GM19025 (cell line): ENCODE results near the gene KLHL29.

Source experiments
- ATAC-seq: cut with Tn5 transposase; IDR thresholded peaks from one replicate; pipeline ENCODE4 v1.9.1; 2021; ENCODE audit warnings: mild to moderate bottlenecking, low read depth, moderate library complexity; ENCODE audit not compliant: unreplicated experiment

The KLHL29 gene

DNA sequence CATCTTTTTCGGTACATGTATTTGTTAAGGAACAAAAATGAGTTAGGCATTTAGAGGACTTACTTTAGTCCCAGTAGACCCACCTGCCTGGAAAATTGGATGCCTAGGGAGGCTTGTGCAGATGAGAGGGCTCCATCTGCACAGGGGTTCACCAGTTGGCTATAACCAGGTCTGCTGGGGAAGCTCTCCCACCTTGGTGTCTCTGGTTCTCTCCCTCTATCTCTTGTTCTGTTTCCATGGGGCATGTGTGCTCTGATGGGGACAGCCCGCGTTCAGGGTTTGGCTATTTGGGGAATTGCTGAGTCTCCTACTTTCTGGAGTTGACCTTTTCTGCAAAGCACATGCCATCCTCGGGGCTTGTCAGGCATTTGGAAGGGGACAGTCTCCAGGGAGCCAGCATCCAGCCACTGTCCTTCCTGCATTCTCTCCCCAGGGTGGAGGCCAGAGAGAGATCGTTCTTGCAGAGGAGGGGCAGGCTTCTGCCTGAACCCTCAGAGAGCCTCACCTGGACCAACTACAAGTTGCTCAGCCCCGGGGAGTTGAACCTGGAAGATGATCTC is 157.3 kb downstream of the KLHL29 start:
- no peak for ATAC-seq

DNA sequence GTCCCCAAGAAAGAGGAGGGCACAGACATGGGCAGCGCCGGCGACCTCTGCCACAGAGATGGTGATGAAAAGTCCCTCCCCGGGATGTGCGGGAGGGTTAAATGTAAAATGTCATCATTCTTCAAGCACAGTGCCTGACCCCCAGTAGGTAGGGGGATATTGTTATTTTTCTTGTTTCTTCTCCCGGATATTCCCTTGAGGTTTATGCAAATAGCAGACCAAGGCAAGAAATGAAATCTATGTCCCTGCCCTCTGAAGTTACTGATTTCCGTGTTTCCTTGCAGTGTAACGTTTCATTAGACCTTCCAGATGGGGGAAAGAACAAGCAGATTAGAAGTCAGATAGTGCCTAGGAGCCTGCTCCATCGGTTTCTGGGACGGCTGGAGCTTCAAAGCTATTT is 158.3 kb downstream of the KLHL29 start:
- no peak for ATAC-seq

DNA sequence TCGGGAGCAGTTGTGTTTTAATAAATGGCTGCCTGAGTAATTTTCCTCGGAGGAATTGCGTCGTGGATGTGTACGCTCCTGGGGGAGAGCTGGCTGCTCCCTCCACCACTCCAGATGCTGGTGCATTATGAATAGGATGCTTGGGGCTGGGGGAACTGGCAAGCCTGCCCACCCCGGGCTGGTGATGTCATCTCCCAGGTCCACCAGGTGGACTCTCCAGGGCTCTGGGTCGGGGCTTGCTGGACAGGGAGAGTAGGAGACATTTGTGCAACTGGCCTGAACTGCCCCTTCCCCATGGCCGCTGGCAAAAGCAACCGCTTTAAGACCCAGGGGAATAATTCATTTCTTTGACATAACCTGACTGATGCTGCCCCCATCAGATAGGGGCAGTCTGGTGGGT is 158.7 kb downstream of the KLHL29 start:
- no peak for ATAC-seq

DNA sequence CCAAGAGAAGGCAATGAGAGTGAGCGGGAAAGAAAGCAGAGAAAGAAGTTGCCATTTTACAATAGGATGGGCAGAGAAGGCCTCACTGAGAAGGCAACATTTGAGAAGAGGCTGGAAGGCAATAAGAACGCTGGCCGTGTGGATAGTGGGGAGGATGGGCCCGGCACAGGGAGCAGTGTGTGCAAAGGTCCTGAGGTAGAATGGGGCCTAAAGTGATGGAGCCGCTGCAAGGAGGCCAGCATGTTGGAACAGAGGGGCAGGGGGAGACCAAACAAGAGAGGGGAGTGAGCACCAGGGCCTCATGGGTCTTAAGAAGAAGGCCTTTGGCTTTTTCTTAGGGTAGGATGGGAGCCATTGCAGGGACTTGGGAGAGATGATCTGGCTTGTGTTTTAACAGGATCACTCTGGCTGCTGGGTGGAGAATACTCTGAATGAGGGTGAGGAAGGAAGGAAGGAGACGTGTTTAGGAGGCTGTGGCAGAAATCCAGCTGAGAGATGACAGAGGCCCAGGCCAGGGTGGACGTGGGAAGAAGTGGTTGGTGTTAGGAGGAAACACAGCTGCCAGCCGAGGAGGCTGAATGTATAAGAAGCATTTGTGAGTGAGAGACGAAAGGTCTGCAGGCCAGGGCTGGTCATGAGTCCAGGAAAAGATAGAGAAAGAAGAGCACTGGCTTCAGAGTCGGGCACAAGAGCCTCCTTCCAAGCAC is 159.8 kb downstream of the KLHL29 start:
- no peak for ATAC-seq

DNA sequence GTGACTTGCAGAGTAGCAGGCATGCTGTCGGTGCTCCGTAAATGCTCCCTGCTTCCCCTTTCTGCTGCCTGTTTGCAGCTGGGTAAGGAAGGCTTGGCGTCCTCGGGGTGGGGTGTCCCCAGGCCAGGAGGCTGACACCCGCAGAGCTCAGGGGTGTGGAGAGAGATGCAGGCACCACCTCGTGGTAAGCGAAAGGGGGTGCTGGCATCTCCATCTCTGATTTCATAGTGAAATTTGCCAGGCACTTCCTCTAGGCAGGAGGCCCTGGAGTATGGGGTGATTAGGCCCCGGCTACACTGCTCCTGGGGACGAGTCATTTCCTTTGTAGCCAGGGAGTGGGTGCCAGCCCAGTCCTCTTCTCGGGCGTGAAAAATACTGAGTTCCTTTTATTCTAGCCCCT is 160.4 kb downstream of the KLHL29 start:
- no peak for ATAC-seq

DNA sequence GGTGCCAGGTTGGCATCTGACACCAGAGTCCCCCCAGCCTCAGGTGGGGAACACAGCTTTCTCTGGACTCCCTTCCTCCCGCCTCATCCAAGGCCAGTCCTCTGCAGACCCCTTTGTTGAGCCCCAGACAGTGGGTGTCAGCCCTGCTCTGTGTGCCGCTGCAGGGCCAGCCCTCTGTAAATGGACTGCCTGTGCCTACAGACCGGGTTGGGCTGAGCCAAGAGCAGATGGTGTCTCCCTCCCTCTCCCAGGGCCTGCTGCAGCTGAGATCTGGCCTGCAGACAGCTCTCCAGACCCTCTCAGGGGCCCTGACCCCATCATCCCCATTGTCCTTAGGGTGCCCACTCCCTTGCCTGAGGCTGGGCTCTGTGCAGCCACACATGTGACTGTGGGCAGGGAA is 160.8 kb downstream of the KLHL29 start:
- no peak for ATAC-seq

DNA sequence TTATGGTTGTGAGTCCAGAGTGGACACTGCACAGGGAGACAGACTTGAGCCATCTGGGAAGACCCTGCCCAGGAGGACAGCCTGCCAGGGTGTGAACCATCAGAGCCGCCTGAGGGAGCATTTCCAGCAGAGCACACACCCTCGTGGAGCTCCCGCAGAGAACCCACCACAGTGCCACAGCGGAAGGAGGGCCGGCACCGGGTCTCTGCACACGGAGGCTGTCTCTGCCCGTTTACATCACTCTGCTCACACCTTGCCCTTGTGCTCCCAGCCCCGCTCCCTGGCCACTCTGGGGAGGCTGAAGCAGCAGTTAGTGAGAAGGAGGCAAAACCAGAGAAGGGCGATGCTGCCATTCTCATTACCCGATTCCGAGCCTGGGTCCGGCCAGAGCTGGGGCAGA is 161.9 kb downstream of the KLHL29 start:
- no peak for ATAC-seq

DNA sequence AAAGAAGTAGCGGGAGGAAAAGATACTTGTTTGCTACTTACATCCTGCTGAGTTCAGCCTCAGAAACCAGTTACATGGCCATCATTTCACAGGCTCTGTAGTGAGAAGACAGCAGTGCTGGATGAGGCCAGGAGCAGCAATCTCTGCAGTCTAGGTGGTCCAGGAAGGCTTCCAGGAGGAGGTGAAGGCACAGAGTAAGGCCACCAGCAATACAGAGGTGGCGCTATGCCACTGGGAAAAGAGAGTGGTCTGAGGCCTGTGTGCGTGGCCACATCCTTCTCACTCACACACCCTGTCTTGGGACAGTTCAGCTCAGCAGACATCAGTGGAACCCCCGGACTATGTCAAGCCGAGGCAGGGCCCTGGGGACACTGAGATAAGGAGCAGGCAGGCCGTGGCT is 162.7 kb downstream of the KLHL29 start:
- ATAC-seq, result no peak

DNA sequence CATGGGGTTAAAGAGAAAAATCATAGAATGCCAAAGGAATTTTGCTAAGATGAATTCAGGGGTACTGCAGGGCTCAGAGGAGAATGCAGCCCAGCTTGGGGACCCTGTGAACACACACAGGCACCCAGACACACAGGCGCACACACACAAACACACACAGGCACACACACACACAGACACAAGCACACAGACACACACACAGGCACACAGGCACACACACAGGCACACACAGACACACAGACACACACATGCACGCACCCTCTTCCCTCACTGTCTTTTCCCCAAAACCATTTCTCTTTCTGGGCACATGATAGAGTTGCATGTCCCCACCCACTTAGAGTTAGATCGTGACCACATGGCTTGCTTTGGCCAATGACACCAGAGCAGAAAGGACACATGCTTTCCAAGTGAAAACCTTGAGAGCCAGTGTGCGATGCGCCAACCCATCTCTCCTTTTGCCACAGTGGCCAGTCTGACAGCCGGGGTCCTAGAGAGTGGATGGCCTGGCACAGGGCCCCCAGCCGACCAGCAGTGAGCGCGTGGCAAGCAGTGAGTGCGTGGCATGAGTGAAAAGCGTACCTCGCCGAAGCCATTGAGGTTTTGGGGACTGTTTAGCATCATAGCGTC is 163.3 kb downstream of the KLHL29 start:
- ATAC-seq, result no peak

DNA sequence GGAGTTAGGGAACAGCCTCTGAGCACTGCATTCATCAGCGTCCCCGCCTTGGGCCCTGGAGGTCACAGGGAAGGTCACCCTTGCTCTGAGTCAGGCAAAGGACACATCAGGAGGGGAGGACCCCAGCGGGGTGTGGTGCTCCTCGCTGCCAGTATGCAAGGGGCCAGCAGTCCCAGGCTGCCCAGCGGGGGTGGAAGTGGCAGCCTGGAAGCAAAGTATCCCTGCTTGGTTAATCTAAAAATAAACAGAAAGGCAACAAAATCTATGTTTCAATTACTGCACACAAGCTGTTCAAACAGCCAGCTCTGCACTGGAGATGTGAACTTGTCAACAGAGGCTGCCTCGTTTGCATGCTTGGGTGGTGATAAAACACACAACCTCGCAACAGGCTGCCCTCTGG is 164.1 kb downstream of the KLHL29 start:
- ATAC-seq, result no peak

DNA sequence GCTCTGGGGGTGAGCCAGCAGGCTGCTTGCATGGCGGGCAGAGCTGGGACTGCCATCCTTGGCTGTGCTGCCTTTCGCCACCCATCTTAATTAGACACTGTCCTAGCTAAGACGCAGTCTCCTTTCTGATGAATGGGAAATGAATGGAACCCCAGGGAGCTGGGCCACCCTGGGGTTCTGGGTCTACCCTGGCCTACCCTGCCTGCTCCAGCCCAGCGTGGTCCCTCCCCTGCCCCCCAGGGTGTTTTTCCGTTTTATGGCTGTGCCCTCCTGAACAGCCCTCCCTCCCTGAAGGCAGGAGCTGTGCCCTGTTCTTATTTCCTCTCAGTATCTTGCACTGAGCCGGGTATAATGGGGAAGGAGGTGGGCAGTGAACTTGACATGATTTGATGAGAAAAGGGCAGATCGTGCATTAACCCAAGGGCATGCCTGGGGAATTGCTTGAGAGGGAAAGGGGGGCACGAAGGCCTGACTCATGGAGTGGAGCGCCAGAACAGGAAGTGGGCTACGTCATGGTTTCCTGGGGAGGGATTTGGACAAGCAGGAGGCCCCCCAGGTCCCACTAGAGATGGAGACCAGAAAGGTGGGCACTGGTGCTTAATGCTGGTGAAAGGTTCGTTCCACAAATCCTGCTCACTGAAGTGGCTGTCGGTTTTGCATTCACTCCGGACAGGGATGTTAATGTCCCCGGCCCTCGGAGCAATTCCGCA is 165.0 kb downstream of the KLHL29 start:
- no peak for ATAC-seq

DNA sequence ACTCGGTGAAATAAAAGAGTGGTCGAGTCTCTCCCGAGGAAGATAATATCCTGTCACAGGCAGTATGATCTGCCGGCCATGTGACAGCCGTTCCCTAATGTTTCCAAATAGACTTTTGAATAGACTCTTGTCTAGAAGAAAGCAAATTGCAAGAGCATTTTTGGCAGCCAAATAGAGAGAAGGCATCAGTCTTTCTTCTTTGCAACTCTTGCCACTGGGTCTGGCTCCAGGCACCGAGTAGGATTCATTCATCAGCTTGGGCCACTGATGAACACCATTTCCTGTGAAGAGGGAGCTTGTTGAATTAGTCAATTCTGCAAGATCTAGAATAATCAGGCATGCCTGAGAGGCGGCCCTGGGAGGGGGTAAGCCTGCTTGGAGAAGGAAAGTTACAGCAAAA is 165.6 kb downstream of the KLHL29 start:
- ATAC-seq, result no peak

DNA sequence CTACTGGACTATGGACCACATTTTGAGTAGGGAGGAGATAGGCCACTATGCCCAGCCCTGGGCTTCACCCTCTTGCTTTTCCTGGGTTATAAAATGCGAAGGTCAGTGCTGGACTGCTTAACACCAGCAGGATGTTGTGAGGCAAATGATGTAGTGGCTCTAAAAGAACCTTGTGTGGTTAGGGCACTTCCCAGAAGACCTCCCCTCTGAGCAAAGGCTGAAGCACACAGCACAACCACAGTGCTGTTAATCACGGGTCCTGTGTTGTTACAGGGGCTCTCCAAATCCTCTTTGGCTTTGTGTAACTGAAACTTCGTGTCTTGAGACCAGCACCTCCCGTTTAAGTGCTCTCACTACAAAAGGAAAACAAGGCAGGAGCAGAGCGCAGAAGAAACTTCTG is 166.9 kb downstream of the KLHL29 start:
- ATAC-seq, result no peak

DNA sequence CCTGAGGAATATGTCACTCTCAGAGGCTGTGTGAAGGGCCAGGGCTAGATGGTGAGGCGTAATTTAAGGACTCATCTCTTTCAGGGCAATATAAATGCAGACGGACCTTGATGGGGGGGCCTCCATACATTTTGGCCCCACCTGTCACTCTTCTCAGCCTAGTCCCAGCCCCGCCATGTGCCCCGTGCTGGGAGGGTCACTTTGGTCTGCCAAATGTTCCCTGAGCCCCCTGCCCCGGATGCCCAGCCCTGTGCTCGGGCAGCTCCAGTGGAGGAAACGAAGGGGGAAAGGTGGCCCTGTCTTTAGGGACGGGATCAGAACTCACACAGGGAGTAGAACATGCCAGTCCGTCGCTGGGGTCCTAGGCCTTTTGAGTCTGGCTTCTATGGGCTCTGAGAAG is 168.6 kb downstream of the KLHL29 start:
- ATAC-seq, result no peak

DNA sequence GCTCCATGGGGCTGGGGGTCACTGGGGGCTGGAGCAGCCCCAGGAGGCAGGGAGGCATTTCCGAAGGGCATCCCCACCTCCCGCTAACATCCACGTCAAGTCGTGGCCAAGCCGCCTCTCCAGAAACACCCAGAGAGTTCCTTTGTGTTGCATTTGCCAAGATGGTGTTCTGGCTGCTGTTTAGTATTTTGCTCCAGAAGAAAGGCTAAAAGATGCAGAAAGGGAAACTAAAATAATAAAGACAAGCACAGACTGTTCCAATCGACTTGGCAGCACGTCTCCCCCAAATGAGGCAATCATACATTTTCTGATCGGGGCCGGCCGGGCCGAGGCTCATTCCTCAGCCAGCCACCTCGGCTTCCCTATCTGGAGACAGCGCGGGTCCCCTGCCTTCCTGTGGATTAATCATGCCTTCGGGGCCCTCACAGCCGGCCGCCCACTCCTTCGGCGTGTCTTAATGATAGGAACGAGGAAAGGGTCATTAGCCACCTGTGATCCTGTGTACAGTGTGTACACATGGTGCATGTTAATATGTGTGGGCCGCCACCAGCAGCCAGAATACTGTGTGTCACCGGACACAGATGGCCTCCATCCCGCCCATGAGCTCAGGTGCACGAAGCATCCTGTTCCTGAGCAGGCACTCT is 169.2 kb downstream of the KLHL29 start:
- no peak for ATAC-seq

DNA sequence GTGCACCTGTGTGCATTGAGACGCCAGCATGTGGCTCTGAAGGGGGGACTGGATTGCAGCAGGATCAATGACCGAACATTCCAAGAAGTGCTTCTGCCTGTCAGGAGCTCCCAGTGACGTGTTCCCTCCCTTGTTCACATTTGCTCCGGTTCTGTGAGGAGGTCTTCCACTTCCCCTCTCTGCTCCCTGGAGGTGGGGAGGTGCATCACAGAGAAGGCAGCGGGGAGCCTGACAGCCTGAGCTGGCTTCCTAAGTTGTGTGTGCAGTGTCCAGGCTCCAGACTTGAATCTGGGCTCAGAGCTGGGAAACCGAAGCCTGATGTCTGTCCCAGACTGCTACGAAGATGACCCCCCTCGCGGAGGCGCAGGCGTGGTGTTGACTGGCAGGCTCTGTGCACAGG is 171.0 kb downstream of the KLHL29 start:
- ATAC-seq, result no peak

DNA sequence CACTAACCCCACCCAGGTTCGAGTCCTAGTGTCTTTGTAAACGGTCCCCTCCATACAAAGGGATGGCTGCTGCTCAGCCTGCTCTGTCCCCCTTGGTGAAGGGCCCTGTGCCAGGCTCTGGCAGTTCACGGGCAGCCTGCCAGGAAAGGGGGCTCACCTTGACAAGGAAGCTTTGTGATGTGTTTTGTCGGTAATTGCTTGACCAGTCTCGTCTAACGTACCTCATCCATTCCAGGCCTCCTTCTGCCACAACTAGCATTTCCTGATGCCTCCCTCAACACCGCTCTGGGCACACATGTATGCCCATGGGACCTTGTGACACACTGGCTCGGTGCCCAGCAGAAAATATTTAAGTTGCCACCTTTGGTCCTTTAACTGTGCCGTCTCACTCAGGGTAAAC is 171.9 kb downstream of the KLHL29 start:
- ATAC-seq, result no peak

DNA sequence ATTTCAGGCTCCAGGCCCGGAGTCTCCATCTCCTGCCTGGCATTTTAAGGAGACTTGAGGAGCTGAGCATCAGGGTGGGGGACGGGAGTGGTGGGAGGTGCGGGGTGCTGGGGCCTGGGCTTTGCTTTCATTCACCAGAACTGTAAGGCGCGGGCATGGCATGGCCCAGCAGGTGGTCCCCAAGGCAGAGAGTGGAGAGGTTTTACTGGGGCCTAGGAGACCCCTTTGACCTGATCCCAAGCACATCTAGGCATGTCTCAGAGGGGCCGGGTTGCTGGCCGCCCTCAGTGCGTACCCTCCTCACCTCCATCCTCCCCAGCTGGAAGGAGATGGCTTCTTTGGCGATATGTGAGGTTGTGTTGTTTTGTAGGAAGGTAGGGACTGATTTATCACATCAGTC is 172.5 kb downstream of the KLHL29 start:
- no peak for ATAC-seq

DNA sequence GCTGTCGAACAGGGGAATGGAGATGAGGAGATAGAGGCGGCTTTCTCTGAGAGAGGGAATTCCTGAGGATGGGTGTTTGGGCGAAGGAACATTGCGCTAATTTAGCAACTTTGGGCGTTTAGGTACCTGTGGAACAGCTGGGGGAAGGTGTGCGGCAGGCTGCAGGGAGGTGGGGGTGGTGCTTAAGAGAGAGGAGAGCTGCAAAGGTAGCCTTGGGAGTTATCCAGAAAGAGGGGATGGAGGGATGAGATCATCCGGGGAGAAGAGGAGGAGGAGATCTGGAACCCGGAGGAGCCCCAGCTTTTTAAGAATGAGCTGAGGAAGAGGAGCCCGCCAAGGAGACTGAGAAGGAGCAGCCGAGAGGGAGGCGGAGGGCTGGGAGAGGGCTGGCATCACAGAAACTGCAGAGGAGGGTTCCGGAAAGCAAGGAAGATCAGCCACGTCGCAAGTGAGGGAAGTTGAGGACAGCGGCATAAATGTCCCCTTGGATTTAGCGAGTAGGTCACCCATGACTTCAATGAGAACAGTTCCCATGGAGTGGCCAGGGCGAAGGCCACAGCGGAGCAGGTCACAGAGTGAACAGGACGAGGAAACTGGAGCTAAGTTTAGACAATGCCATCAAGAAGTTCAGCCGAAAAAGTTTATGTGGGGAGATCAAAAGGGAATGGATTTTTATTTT is 174.7 kb downstream of the KLHL29 start:
- no peak for ATAC-seq

DNA sequence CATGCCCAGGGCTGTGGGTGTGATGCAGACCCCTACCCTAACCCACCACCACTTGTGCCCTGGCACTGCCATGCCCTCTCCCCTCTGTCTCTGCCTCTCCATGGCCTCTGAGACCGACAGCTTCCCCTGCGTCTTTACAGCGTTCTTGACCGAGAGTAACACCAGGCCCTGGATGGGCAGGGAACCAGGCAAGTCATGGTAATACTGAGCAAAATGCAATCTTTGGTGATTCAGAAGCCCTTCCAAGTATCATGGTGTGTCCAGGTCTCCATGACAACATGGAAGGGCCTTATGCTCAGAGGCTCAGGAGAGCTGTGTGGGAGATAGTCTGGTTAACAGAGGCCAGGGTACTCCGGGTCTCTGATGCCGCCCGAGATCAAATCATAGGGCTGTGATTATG is 176.1 kb downstream of the KLHL29 start:
- ATAC-seq, result no peak

DNA sequence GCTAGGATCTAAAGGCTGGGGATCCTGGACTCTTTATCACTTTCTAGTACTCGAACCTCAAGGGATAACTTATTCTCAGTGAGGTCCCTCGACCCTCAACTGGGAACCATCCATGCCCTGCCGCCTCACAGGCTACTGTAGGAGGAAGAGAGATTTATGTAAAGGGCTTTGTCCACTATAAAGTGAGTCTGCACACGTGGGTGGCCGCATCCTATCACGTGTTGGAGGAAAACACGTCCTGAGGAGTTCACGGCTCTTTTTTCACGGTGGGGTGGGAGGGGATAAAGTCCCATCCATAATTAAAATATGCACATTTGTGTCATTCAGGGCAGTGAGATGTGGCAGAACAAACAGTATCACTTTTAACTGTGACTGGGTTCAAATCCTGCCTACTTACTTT is 176.6 kb downstream of the KLHL29 start:
- ATAC-seq, result no peak
